ENCODE data around the gene CAPN13.
A peak's percentile ranks its signal among the peaks of the same experiment; 100 is the strongest.
"Not testable (repeated sequence)": the region's sequence is repeated elsewhere in the genome, so short reads cannot be mapped to it uniquely, and the experiment has no call there.

CAPN13 gene

GRCh38 chr2:30701782-30702181 is 105.5 kb downstream of the CAPN13 start:
- DNase-seq, result no peak

DNA sequence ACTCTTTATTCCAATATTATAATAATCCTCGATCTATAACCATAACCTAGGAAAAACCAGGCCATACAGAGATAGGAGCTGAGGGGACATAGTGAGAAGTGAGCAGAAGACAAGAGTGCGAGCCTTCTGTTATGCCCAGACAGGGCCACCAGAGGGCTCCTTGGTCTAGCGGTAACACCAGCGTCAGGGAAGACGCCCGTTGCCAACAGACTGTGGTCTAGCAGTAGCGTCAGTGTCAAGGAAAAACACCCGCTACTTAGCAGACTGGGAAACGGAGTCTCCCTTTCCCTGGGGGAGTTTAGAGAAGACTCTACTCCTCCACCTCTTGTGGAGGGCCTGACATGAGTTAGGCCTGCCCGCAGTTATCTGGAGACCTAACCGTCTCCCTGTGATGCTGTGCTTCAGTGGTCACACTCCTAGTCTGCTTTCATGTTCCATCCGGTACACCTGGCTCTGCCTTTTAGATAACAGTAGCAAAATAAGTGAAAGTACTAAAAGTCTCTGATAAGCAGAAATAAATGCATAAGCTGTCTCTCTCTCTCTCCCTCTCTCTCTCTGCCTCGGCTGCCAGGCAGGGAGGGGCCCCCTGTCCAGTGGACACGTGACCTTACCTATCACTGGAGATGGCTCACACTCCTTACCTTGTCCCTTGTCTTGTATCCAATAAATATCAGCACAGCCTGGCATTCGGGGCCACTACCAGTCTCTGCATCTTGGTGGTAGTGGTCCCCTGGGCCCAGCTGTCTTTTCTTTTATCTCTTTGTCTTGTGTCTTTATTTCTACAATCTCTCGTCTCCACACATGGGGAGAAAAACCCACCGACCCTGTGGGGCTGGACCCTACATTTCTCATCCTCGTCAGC is 109.8 kb downstream of the CAPN13 start:
- DNase-seq, result not testable (repeated sequence)

GRCh38 chr2:30695749-30696148 is 111.5 kb downstream of the CAPN13 start:
- DNase-seq, result no peak

- no peak for DNase-seq
These were observed 112.8 kb downstream of the CAPN13 start for GRCh38 chr2:30694286-30695055.

DNA sequence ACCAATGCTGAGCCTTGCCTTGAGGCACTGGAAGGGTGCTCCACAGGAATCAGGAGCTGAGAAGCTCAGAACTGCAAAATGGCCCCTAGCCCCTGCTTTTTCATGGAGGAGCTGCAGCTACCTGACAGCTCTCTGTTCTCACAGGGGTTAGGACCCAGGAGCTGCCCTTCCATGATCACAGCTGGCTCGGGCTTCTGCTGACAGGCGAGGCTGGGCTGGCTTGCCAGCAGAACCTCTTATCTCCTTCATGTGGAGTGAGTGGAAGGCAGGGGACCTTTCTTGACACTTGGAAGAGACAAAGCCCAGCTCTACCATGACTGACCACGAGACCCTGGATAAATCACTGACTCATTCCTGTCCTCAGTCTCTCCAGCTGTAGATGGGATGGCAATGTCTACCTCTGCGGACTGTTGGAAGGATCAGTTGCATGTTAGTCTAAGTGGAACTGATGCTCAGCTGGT is 113.4 kb downstream of the CAPN13 start:
- DNase-seq, result no peak

DNA sequence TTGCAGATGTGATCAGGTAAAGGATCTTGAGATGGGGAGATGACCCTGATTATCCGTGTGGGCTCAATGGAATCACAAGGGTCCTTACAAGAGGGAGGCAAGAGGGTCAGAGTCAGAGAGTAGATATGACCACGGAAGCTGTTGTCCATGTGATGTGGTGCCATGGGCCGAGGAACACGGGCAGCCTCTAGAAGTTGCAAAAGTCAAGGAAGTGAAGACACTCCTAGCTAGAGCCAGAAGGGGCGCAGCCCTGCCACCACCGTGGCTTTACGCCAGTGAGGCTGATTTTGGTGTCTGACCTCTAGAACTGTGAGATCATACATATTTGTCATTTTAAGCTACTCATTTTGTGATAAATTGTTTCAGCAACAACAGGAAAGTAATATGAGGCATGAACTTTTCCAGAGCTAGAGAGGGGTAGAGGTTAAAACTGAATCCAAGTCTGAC is 114.4 kb downstream of the CAPN13 start:
- DNase-seq, result no peak

- DNase-seq, result no peak
These were observed 115.1 kb downstream of the CAPN13 start for GRCh38 chr2:30691948-30692828.

DNA sequence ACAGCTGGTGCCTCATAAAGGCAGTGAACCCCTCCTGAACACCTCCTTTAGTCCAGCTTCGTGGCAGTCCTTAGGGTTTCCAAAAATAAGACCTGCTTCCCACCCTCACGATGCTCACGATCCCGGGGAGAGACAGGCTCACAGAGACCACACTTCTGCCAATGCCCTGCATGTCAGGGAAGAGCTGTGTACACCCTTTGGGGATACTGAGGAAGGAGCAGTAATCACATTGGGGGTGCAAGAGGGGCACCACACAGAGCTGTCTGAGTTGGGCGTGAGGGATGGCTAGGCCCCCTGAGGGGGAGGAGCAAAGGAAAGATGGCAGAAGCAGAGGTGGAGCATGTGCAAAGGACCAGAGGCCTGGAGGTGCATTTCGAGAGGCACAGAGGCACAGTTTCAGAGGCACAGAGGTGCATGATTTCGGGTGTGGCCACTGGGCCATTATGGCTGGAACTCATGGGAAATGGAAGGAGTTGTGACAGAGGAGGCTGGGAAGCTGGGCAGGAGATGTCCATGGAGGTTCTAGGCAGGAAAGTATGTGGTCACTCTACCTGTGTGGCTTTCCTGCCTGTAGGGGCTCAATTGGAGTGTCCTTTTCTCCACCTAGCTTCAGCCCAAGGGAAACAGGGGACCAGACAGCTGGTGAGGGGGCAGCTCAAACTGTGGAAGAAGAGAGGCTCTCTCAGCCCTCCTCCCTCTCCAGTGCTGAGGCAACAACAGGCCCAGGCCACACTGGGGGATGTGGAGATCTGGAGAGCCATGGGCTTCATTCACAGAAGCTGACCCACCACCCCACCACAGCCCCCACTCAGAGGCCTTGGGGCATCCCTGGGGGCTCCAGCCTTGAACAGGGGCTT is 115.9 kb downstream of the CAPN13 start:
- DNase-seq, result no peak

- DNase-seq, result no peak
These were observed 117.1 kb downstream of the CAPN13 start for GRCh38 chr2:30690126-30690561.

DNA sequence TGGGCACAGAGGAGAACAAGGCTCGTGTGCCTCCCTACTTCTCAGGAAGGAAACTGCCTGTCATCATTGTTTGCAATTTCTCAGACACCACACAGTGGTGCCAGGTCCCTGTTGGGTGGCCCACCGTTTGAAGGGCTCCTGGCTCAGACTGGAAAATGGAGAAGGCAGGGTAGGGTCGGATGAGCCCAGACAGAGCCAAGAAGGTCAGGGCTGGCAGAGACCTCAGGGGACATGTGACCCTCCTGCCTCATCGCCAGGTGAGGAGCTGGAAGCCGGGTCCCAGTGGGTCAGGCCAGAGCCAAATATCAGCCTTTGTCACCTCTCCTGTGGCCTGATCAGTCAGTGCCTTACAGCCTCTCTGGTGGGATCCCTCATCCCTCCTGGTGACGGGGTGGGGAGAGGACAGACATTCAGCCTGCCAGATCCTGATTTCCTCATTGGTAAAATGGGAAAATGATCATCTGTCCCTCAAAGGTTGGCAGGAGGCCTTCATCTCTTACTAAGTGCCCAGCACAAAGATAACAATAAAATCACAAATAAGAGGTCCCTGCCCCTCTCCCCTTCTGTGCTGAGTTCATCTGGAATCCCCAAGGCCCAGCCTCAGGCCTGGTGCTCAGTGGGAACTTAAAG is 117.6 kb downstream of the CAPN13 start:
- no peak for DNase-seq

- peak; percentile 51 for DNase-seq
These were observed 118.3 kb downstream of the CAPN13 start for GRCh38 chr2:30688956-30689401.

GRCh38 chr2:30686669-30687068 is 120.6 kb downstream of the CAPN13 start:
- DNase-seq, result no peak

GRCh38 chr2:30686000-30686399 is 121.2 kb downstream of the CAPN13 start:
- no peak for DNase-seq

DNA sequence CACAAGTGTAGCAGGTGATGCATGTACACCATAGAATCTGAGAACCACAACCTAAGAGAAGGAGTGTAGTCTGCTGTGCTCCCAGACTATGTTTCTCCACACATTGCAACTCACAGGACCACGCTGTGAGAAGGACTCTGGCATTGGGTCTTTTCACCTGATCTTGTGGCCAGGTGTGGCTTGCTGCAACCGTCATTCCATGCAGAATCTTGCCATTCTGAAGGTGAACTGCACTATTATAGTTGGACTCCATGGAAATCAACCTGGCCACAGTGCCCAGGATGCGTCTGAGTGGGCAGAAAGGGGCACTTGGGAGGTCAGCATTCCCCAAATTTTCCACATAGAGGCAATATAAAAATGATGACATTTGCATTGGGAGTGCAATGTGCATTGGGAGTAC is 122.2 kb downstream of the CAPN13 start:
- no peak for DNase-seq

- DNase-seq, result no peak
These were observed 122.7 kb downstream of the CAPN13 start for GRCh38 chr2:30684516-30684915.

DNA sequence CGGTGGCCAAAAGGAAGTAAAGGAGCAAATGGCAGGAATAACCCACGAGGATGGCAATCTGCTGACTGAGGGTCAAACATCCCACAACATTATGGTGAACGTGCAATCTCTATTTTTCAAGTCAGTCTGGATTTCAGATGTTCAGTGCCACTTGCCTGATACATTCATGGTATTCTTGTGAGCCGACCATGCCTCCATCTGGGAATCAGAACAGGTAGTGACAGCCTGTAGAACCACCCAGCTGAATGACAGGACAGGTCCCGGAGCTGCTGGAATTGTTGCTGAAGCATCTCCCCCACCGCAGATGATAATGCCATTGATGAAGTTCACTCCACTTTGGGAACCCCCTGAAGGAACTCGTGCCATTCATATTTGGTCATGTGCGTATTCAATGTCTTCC is 123.2 kb downstream of the CAPN13 start:
- DNase-seq, result no peak

- no peak for DNase-seq
These were observed 123.8 kb downstream of the CAPN13 start for GRCh38 chr2:30683236-30683956.

GRCh38 chr2:30681022-30681421 is 126.2 kb downstream of the CAPN13 start:
- DNase-seq, result no peak

DNA sequence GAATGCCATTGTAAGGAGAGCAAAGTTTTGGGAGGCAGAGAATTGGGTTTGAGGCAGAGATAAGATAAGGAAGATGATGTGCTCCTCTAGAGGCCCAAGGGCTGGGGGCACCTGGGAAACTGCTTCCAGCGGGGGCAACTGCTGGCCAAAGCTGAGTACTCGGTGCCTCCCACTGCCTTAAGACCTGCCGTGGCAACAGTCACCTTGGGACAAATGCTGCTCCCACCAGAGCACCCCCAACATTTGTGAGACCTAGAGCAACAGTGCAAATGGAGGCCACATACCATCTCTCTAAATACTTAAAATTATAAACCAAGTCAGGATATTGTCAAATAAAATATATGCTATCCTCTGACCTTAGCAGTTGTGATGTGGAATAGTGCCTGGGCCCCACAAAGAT is 127.1 kb downstream of the CAPN13 start:
- DNase-seq, result no peak

- DNase-seq, result no peak
These were observed 127.7 kb downstream of the CAPN13 start for GRCh38 chr2:30679426-30680088.

All from DMS 273 treated with DMSO at 0.1 percent for 48 hours (cell line).